Endodermal cell (in vitro differentiated cells): ENCODE results near the gene KIF1A. TPM values are rescaled to one million over a fixed set of nuclear protein-coding genes. Genes with fewer than 3 reads are reported as not detected.

Experiments used
- DNase-seq: peaks from one replicate; pipeline ENCODE4 v3.0.0-alpha.2; 2017
- H3K27ac ChIP-seq: 2 replicates; pipeline ENCODE4 v1.5.1; 2013; ENCODE audit warnings: mild to moderate bottlenecking, low read depth, low read length, moderate library complexity
- H3K27me3 ChIP-seq: 2 replicates; pipeline ENCODE4 v1.6.1; 2013; ENCODE audit warnings: mild to moderate bottlenecking, low read length, moderate library complexity; ENCODE audit not compliant: insufficient read depth, control insufficient read depth, poor library complexity, severe bottlenecking
- H3K36me3 ChIP-seq: 2 replicates; pipeline ENCODE4 v1.7.0; 2013; ENCODE audit warnings: mild to moderate bottlenecking, low read length, moderate library complexity; ENCODE audit not compliant: control insufficient read depth, insufficient read depth
- H3K4me1 ChIP-seq: one replicate; pipeline ENCODE4 v1.7.0; 2013; ENCODE audit warnings: low read length; ENCODE audit not compliant: control insufficient read depth, insufficient read depth
- H3K4me3 ChIP-seq: 2 replicates; pipeline ENCODE4 v1.5.1; 2013; ENCODE audit warnings: mild to moderate bottlenecking, low read length, moderate library complexity
- H3K9ac ChIP-seq: 2 replicates; pipeline ENCODE4 v1.6.1; 2013; ENCODE audit warnings: mild to moderate bottlenecking, low read length, moderate library complexity; ENCODE audit not compliant: poor library complexity, severe bottlenecking; ENCODE audit errors: extremely low read depth
- H3K9me3 ChIP-seq: 2 replicates; pipeline ENCODE4 v1.6.1; 2013; ENCODE audit warnings: mild to moderate bottlenecking, low read length, moderate library complexity; ENCODE audit not compliant: control insufficient read depth
- H3K27ac Mint-ChIP-seq: 2 replicates; pipeline ENCODE4 v1.8.0; 2020; ENCODE audit warnings: mixed read lengths
- H3K27me3 Mint-ChIP-seq: 2 replicates; pipeline ENCODE4 v1.8.0; 2021; ENCODE audit warnings: mild to moderate bottlenecking, mixed read lengths; ENCODE audit not compliant: insufficient read depth
- H3K36me3 Mint-ChIP-seq: 2 replicates; pipeline ENCODE4 v1.8.0; 2020; ENCODE audit warnings: low read depth, mixed read lengths
- H3K4me1 Mint-ChIP-seq: 2 replicates; pipeline ENCODE4 v1.8.0; 2020; ENCODE audit warnings: mixed read lengths
- H3K4me3 Mint-ChIP-seq: 2 replicates; pipeline ENCODE4 v1.8.0; 2020; ENCODE audit warnings: mild to moderate bottlenecking, moderate library complexity, mixed read lengths
- H3K9me3 Mint-ChIP-seq: 2 replicates; pipeline ENCODE4 v1.8.0; 2020; ENCODE audit warnings: mild to moderate bottlenecking, mixed read lengths
- WGBS, 2 experiments: methylation state at CpG; one replicate each; pipeline versions ENCODE4 v1.1.5 to v1.1.7; 2013; ENCODE audit warnings: missing lambda C conversion rate in 2 of 2, mixed read lengths in 1 of 2; ENCODE audit not compliant: insufficient coverage in 1 of 2, insufficient read length in 1 of 2; 5-methylcytosine and 5-hydroxymethylcytosine counted together
- total RNA-seq, 2 donors: library from RNA; stranded (reverse); fragmentation: NEBNext Ultra II Directional in 1 of 2; extraction: Animal tissue kit (Norgen Biotek cat#: 25700) in 1 of 2; gene quantifications; 2 replicates in 1 of 2; 3 replicates in 1 of 2; pipeline ENCODE4 v1.2.1, GENCODE V29; 2021
- TF ChIP-seq, protein P1 (sequence below): fragments of 200-600 bp; sonication (generic); conservative IDR thresholded peaks from 2 replicates; pipeline ENCODE4 v1.5.0; 2021; ENCODE audit warnings: antibody characterized with exemption, mild to moderate bottlenecking

The KIF1A gene
- total RNA-seq, 2 donors from 2014 or later, result 58.8 to 83.1 TPM

DNA sequence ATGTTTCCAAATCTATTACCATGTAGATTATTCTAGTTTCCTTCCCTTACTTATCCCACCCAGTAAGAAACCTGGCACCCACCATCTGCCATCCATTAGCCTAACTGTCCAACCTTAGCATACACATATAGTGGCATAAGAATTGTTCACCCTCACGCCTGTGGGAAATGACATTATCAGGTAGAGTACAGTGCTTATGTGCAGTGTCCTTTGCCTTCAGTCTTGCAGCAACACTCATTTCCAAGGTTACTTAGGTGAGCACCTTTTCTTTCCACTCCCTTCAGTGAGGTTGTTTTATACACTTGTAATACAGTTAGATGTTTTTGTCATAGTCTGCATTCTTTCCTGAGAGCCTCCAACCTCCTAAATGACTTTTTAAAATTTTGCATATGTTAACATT is 155.4 kb downstream of the KIF1A start:
- peaks cover 53% of the 10 kb centered on the region for H3K9me3 ChIP-seq
- TF ChIP-seq, protein P1, sequence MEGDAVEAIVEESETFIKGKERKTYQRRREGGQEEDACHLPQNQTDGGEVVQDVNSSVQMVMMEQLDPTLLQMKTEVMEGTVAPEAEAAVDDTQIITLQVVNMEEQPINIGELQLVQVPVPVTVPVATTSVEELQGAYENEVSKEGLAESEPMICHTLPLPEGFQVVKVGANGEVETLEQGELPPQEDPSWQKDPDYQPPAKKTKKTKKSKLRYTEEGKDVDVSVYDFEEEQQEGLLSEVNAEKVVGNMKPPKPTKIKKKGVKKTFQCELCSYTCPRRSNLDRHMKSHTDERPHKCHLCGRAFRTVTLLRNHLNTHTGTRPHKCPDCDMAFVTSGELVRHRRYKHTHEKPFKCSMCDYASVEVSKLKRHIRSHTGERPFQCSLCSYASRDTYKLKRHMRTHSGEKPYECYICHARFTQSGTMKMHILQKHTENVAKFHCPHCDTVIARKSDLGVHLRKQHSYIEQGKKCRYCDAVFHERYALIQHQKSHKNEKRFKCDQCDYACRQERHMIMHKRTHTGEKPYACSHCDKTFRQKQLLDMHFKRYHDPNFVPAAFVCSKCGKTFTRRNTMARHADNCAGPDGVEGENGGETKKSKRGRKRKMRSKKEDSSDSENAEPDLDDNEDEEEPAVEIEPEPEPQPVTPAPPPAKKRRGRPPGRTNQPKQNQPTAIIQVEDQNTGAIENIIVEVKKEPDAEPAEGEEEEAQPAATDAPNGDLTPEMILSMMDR, result no peak
- H3K27me3 ChIP-seq, result no peaks in the 10 kb centered on the region
- peaks cover 8% of the 10 kb centered on the region for H3K36me3 Mint-ChIP-seq
- H3K4me1 Mint-ChIP-seq, result peaks cover 8% of the 10 kb centered on the region
- no peak overlapping the region for H3K9ac ChIP-seq
- H3K36me3 ChIP-seq, result no peaks in the 10 kb centered on the region
- H3K27ac Mint-ChIP-seq, result no peak overlapping the region
- DNase-seq, result no peak
- H3K9me3 Mint-ChIP-seq, result peaks cover 43% of the 10 kb centered on the region
- no peaks in the 10 kb centered on the region for H3K4me1 ChIP-seq
- no peak overlapping the region for H3K27ac ChIP-seq
- peaks cover 10% of the 10 kb centered on the region for H3K27me3 Mint-ChIP-seq
- H3K4me3 Mint-ChIP-seq, result no peak overlapping the region
- H3K4me3 ChIP-seq, result no peak overlapping the region
- WGBS, 2 experiments, result 95 to 100% methylated on average over 1 of the region's 1 CpG

Other genes with a start within 250 kb of the KIF1A start
- gene CAPN10, start 233.5 kb downstream of the KIF1A start, total RNA-seq, result 10 to 100 TPM; 58.9 to 61.9 TPM
- under 1 TPM; 0.55 to 0.71 TPM for gene GPR35, start 194.7 kb downstream of the KIF1A start, total RNA-seq
- not detected for gene AQP12B, start 137.3 kb downstream of the KIF1A start, total RNA-seq
- gene AQP12A, start 128.4 kb downstream of the KIF1A start, total RNA-seq, result not detected
- under 1 TPM in 1 of 2 donors, not detected in 1; 0.31 TPM for gene AGXT, start 48.6 kb upstream of the KIF1A start, total RNA-seq
- gene MAB21L4, start 75.9 kb upstream of the KIF1A start, total RNA-seq, result under 1 TPM in 1 of 2 donors, not detected in 1; 0.31 TPM
- gene CROCC2, start 86.1 kb upstream of the KIF1A start, total RNA-seq, result not detected
- gene SNED1, start 178.4 kb upstream of the KIF1A start, total RNA-seq, result 1 to 10 TPM in 1 of 2 donors, under 1 TPM in 1; 0.66 to 4.5 TPM